22Rv1 (cell line): Measurements from ENCODE around the gene ANAPC16.
"Not testable (repeated sequence)": the region's sequence is repeated elsewhere in the genome, so short reads cannot be mapped to it uniquely, and the experiment has no call there.

Experiments used
- H3K27ac ChIP-seq: fragments of 450-650 bp; 2 replicates; pipeline ENCODE4 v1.5.1; 2017
- ZFX ChIP-seq: fragments of 450-650 bp; IDR thresholded peaks from 2 replicates; pipeline ENCODE4 v1.6.1; 2017; ENCODE audit warnings: antibody characterized with exemption, borderline replicate concordance
- TF ChIP-seq, protein P1 (sequence below): fragments of 450-650 bp; IDR thresholded peaks from 2 replicates; pipeline ENCODE4 v1.5.1; 2017; ENCODE audit warnings: mild to moderate bottlenecking

The ANAPC16 gene

DNA sequence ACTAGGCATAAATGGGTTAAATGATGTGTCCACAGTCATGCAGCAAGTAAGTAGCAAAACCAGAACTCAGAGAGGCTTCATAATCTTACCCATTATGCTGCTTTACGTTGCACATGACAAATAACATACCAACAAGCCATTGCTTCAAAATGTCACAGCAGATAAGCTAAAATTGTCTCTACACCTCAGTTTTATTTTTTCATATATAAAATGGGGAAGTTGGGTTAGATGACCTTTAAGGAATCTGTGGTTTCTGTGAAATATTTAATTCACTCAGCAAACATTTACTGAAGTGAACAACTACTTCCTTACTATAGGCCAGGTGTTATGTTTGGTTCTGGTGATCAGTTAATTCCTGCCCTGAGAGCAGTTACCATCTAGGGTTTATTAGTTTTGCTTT lies 2.5 kb downstream of the ANAPC16 start:
- TF ChIP-seq, protein P1, sequence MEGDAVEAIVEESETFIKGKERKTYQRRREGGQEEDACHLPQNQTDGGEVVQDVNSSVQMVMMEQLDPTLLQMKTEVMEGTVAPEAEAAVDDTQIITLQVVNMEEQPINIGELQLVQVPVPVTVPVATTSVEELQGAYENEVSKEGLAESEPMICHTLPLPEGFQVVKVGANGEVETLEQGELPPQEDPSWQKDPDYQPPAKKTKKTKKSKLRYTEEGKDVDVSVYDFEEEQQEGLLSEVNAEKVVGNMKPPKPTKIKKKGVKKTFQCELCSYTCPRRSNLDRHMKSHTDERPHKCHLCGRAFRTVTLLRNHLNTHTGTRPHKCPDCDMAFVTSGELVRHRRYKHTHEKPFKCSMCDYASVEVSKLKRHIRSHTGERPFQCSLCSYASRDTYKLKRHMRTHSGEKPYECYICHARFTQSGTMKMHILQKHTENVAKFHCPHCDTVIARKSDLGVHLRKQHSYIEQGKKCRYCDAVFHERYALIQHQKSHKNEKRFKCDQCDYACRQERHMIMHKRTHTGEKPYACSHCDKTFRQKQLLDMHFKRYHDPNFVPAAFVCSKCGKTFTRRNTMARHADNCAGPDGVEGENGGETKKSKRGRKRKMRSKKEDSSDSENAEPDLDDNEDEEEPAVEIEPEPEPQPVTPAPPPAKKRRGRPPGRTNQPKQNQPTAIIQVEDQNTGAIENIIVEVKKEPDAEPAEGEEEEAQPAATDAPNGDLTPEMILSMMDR = no peak
- TF ChIP-seq ZFX = no peak
- H3K27ac ChIP-seq = 0 out of 2 replicates have a peak overlapping the region, but pooled peaks have one; percentile 4

DNA sequence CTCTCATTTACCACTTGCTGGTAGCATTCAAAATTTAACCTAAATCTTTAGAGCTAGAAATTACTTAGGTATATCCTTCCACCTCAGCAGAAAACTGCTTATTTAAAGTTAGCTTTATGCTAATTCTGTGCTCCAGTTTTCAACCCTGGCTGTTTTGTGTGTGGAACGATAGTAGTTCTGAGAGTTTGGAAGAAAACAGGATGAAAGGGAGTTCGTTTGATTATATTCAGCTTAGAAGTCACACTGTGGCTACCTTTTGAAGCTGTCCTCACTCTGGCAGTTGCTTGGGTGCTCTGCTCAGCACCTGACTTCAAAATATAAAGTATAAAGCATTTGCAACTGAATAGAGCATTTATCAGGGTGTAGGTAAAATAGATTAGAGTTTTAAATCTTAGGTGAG lies 2.9 kb downstream of the ANAPC16 start:
- H3K27ac ChIP-seq = 0 out of 2 replicates have a peak overlapping the region, but pooled peaks have one; percentile 4
- TF ChIP-seq, protein P1 = no peak
- no peak for TF ChIP-seq ZFX

DNA sequence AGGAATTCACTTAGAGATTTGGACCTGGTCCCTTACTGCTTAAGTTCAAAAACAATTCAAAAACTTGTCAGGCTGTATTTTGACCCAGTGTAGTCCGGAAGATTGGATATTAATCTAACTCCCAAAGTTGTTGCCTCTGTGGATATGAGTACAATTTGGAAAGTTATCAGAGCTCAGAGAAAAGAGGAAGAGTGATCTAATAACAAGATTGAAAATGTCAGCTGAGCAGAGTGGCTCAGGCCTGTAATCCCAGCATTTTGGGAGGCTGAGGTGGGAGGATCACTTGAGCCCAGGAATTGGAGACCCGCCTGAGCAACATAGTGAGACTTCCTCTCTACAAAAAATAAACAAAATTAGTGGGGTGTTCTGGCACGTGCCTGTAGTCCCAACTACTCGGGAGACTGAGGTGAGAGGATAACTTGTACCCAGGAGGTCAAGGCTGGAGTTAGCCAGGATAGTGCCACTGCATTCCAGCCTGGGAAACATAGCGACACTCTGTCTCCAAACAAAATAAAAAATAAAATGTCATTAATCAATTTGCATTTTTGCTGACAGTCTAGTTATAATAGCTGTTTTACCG lies 3.5 kb downstream of the ANAPC16 start:
- TF ChIP-seq, protein P1 = no peak
- TF ChIP-seq ZFX = no peak
- 0 out of 2 replicates have a peak overlapping the region, but pooled peaks have one; percentile 4 for H3K27ac ChIP-seq

DNA sequence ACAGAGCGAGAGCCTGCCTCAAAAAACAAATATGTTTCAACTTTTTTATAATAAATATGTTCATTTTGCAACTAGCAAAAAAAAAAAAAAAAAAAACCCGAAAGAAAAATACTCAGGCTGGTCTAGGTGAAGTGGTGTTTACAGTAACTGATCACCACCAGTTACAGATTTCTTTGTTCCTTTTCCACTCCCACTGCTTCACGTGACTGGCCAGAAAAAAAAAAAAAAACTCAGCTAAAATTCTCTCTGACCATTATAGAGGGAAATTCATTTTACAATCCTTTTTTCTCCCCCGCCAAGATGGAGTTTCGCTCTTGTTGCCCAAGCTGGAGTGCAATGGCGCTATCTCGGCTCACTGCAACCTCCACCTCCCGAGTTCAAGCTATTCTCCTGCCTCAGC lies 4.8 kb downstream of the ANAPC16 start:
- H3K27ac ChIP-seq = no peak overlapping the region
- TF ChIP-seq ZFX = no peak
- TF ChIP-seq, protein P1 = no peak

DNA sequence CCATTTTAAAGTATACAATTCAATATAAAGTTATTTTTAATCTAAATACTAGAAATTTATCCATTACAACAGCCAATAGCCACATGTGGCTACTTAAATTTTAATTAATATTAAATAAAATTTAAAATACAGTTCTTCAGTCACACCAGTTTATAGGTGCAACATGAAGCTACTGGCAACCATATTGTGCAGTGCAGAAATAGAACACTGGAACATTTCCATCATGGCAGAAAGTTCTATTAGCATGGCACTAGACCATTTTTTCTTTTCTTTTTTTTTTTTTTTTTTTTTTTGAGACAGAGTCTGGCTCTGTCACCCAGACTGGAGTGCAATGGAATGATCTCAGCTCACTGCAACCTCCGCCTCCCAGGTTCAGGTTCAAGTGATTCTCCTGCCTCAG lies 5.5 kb downstream of the ANAPC16 start:
- TF ChIP-seq, protein P1 = no peak
- TF ChIP-seq ZFX = no peak
- no peak overlapping the region for H3K27ac ChIP-seq

DNA sequence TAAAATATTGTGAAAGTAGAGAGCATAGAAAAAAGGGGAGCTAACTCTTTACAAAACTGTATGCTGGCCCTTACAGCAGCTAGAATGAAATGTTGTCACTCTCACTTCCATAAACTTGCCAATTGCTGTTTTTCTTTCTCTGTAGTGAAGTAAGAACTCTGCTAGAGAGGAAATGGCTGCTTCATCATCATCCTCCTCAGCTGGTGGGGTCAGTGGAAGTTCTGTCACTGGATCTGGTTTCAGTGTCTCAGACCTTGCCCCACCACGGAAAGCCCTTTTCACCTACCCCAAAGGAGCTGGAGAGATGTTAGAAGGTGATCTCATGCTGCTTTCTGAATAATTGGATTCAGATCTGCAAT lies 7.9 kb downstream of the ANAPC16 start:
- no peak overlapping the region for H3K27ac ChIP-seq
- no peak for TF ChIP-seq ZFX
- TF ChIP-seq, protein P1 = no peak

DNA sequence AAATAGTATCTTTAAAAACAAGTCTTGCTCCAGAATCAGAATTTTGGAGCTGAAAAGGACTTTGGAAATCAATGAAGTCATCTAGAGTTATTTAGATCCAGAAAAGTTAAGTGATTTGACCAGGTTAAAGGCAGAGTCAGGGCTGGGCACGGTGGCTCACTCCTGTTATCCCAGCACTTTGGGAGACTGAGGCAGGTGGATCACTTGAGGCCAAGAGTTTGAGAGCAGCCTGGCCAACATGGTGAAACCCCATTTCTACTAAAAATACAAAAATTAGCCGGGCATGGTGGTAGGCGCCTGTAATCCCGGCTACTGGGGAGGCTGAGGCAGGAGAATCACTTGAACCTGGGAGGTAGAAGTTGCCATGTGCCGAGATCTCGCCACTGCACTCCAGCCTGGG lies 8.4 kb downstream of the ANAPC16 start:
- not testable (repeated sequence) for H3K27ac ChIP-seq

DNA sequence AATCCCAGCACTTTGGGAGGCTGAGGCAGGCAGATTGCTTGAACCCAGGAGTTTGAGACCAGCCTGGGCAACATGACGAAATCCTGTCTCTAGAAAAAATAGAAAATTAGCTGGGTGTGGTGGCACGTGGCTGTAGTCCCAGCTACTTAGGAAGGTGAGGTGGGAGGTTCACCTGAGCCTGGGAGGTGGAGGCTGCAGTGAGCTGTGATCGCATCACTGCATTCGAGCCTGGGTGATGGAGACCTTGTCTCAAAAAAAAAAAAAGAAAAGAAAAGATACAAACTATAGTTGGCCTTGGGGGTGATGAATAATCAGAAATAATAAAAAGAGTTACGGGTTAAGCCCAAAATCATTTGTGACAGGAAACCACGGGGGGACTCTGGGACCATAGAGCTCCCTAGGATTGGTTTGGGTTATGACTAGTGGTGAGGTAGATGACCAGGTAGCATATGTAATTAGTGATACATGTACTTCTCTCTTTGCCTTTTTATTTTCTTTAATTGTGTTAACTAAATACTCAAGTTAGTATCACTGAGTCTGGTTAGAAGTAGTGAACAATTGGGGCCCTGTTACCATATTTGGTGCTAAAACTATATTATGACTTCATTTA lies 10.7 kb downstream of the ANAPC16 start:
- no peak overlapping the region for H3K27ac ChIP-seq
- TF ChIP-seq, protein P1 = no peak
- TF ChIP-seq ZFX = no peak
